Fibroblast of skin of right biceps (primary cell): ENCODE results near the gene NOS1AP.

ENCODE experiments used
- DNase-seq: peaks from one replicate; pipeline ENCODE4 v3.0.0-alpha.2; 2013

NOS1AP gene

GRCh38 chr1:162139211-162139610 lies 69.7 kb downstream of the NOS1AP start:
- DNase-seq, result no peak

GRCh38 chr1:162141281-162142054 lies 72.0 kb downstream of the NOS1AP start:
- peak; percentile 66 for DNase-seq

DNA sequence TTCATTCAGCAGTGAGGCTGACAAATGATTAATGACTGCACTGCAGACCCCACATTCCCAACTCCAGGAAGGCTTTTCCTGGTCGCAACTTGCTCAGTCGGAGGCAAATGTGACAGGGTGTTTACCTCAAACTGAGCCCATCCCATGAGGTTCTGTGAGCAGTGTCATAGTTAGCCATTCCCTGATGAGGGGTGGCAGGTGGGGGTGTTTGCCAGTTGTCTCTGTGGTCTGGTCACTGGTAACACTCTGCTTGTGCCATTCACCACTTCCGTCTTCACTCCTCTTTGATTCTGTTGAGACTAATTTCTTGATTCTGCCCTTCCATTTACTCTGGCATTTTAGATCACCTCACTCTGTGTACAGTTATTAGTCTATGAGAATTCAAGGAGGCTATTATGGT lies 73.5 kb downstream of the NOS1AP start:
- no peak for DNase-seq

DNA sequence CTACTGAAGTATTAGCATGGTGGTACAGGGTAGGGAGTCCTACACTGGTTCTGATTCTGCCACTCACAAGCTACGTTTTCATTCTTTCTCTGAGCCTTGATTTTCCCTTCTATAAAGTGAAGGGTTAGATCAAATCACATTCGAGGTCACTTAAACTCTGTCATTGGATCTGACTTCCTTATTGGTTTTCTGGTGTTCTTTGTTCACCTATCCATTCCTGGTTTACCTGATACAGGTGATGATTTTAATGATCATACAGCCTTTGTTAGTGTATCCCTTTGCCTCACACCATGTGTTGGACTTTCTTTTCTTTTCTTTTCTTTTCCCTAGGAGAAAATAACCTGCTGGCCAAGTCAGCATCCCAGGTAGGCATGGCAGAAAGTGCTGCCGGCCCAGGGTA lies 74.8 kb downstream of the NOS1AP start:
- no peak for DNase-seq

- DNase-seq, result no peak
Observed at GRCh38 chr1:162144853-162145252, 75.4 kb downstream of the NOS1AP start.

GRCh38 chr1:162145280-162145965 lies 75.9 kb downstream of the NOS1AP start:
- DNase-seq, result no peak

- DNase-seq, result no peak
Observed at GRCh38 chr1:162145966-162146696, 76.6 kb downstream of the NOS1AP start.

DNA sequence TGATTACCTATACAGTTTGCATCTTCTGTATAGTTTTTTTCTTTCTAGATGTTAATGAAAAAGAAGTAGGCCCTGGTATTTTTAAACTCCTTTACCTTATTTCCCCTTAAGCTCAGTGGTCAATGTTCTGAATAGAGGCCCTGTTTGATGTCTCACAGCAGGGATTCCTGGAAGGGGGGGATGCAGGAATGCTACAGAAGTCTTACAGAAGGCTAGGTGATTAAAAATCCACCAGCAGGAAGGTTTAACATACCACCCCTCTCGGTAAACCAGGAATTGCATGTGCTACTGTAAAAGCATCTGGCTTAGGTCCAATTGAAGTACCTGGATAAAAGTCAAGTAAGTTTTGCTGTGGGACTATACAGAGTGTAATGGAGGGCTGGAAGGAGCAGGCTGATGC lies 78.3 kb downstream of the NOS1AP start:
- no peak for DNase-seq

GRCh38 chr1:162150112-162150511 lies 80.6 kb downstream of the NOS1AP start:
- DNase-seq, result no peak

- peak; percentile 33 for DNase-seq
Observed at GRCh38 chr1:162151900-162152829, 82.7 kb downstream of the NOS1AP start.

DNA sequence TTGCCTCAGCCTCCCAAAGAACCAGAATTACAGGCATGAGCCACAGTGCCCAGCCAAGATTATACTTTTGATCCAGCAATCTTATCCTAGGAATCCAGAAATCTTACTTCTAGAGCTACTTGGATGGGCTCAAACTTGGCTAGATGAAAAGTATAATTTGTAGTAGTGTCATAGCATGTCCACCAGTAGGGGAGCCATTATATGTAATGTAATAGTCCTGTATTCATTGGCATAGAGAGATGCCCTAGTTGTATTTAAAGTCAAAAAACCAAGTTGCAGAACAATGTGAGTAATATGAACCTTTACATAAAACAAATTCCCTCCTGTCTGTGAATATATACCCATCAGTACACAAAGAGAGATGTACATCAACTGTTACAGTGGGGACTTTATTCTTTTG lies 83.9 kb downstream of the NOS1AP start:
- DNase-seq, result no peak

GRCh38 chr1:162157469-162157868 lies 88.0 kb downstream of the NOS1AP start:
- DNase-seq, result no peak

- no peak for DNase-seq
Observed at GRCh38 chr1:162158624-162159271, 89.3 kb downstream of the NOS1AP start.

DNA sequence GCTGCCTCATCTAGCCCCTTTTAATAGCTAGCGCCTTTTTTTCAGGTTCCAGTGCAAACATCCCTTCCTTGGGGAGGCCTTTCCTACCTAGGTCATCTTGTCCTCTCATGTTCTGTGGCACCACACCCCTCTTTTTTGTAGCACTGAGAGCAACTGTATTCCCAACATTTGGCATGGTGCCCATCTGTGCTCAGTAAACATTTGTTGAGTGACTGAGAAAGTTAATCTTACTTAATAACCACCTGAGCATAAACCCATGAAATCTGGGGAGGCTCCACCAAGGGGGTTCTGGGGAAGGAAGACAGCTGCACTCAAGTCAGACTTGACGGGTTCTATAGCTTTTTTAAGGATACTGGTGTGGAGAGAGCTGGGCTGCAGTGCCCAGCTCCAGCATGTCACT lies 90.0 kb downstream of the NOS1AP start:
- DNase-seq, result no peak

DNA sequence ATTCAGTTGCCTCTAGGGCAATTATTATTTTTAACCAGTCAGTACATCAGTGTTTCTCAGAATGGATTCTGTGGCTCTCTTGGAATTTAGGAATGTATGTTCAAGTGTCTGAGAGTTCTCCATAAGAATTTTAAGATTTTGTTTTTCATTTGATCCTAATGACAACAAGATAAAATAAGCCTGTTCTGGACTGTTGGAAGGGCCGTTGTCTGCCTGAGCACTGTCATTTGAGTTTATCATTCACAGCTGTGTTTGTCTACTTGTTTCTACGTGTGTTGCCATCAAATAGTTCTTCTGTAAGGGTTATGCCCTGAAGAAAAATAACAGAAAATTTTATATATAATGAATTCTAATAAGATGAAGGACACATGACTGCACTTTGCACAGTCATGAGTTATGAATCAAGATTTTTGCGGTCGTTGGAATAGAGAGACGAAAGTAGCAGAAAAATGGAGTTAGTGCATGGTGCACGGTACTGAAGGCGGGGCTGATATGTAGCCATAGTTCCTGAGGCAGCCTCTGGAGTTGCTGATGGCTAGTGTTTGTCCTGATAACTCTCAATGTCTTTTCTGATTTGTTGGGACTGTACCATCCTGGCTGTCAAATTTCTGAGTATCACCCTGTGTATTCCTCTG lies 92.5 kb downstream of the NOS1AP start:
- DNase-seq, result no peak

DNA sequence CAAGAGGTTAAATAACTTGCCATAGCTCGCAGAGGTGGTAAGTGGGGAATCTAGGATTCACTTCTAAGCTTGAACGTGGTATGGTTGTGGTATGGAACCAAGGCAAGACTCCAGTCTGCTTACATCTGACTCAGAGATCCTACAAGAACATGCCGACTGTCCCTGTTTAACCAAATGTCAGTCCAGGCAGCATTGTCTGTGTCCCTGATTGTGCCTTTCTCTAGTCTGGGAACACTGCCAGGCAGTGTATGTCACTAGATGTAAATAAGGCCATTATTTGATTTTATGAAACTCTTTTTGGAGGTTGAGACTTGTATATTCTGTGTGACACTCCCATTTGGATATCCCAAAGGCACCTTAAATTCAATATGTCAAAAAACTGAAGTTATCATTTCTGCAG lies 96.0 kb downstream of the NOS1AP start:
- no peak for DNase-seq

- no peak for DNase-seq
Observed at GRCh38 chr1:162166917-162167615, 97.6 kb downstream of the NOS1AP start.

- no peak for DNase-seq
Observed at GRCh38 chr1:162168261-162168660, 98.8 kb downstream of the NOS1AP start.

DNA sequence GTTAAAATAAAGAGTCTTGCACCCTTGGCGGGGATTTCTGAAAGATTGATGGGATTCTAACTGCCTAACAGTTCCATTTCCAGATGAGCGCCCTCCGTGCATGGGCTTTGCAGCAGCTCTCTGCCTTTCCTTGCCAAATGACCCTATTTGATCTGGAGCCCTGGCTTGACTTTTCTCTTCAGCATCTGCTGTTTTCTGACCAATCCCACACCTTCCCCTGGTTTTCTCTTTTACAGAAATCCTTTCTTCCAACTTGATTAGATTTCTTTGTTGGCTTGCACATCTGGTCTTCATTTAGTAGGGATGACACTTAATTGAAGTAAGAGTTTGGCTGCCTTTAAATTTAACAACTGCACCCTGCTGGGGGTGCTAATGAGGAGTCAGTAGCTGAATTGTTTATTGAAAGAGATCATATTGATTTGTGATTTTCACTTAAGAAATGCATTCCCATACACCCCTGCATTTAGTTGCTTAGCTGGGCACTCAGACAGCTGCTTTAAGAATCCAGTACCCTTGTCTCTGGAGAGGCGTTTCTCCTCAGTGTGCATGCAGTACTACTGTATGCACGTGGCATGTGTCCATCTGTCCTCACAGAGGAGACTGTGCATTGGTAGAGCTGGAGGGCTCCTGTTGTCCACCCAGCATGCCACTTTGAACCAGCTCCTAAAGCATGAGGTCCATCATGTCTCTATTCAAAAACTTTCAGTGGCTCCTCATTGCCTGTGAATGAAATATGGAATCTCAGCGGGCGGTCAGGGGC lies 99.7 kb downstream of the NOS1AP start:
- peak; percentile 45 for DNase-seq

DNA sequence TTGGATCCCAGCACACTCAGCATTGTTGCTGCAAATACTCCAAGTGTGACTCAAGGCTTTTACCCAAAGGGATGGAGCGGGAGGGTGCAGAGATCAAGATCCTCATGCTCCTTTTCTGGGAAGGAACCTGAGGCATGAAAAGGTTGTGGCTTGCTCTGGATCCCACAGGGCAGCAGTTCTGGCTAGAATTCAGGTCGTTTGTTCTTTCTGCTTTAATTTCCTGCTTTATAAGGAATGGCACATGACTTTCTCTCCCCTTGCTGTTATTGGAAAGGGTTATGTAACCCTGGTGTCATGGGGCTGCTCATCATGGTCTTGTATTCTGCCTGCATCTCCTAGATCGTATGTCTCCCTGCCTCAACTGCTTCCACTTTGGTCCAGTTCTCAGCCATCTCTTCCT lies 101.6 kb downstream of the NOS1AP start:
- no peak for DNase-seq
